Measurements from ENCODE around the gene AASDH.

The AASDH gene

DNA sequence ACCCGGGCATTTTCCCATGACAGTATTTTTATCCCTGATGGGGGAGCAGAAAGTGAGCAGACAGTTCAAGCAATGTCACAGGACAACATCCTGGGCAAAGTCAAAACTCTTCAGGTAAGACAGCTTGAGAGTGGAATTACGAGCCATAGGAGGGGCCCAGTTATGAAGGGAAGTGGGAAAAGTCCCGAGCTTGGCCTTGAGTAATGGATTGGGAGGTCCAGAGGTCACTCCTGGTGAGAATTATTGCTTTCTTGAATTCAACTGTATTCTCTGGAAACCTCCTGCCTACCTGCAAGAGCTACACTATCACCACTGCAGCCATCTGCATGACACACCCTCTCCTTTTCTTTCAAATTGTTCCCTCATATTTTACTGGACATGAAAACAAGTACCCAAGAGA, 89.1 kb downstream of the AASDH start:
- Histone ChIP-seq H3K9me3 (ENCODE audit: insufficient read depth, low read depth, low read length) (no peaks in the 10 kb centered on the region), H3K36me3 (ENCODE audit: insufficient read depth, low read depth, low read length) (no peaks in the 10 kb centered on the region), H3K27ac (ENCODE audit: low read length) (no peak overlapping the region), H3K9ac (ENCODE audit: low read depth, low read length) (no peak overlapping the region), H3K4me3 (ENCODE audit: low read length) (no peak overlapping the region), H3K4me1 (ENCODE audit: insufficient read depth, low read length) (peaks cover 3% of the 10 kb centered on the region; the same call in 1 of the 2 replicates), H3K27me3 (ENCODE audit: insufficient read depth, low read length) (no peaks in the 10 kb centered on the region)

DNA sequence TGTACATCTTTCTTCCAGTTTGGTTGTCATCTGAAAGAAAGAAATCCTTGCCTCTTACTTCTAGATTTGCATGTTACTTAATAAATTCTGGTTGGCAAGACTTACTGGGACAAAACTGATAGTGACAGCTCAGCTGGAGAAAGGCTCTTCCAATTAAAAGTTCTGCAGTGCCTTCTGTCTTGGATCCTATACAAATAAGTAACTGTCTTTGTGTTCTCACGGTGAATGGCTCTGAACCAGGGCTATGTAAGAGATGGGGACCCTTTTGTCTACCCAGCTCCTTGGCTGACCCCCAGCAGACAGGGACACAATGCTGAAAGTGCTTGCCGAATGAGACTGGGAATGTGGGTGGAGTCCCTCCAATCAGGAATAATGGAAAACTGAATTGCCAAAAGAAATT, 89.5 kb downstream of the AASDH start:
- no peaks in the 10 kb centered on the region for H3K27me3 ChIP-seq (ENCODE audit: insufficient read depth, low read length)
- H3K4me1 ChIP-seq (ENCODE audit: insufficient read depth, low read length): peaks cover 3% of the 10 kb centered on the region; the same call in 1 of the 2 replicates
- H3K27ac ChIP-seq (ENCODE audit: low read length): no peak overlapping the region
- H3K36me3 ChIP-seq (ENCODE audit: insufficient read depth, low read depth, low read length): no peaks in the 10 kb centered on the region
- H3K4me3 ChIP-seq (ENCODE audit: low read length): no peak overlapping the region
- H3K9ac ChIP-seq (ENCODE audit: low read depth, low read length): no peak overlapping the region
- H3K9me3 ChIP-seq (ENCODE audit: insufficient read depth, low read depth, low read length): no peaks in the 10 kb centered on the region

GRCh38 chr4:56296526-56296925, 90.8 kb downstream of the AASDH start:
- Histone ChIP-seq H3K4me3 (ENCODE audit: low read length) (no peak overlapping the region), H3K4me1 (ENCODE audit: insufficient read depth, low read length) (peaks cover 3% of the 10 kb centered on the region; the same call in 1 of the 2 replicates), H3K9ac (ENCODE audit: low read depth, low read length) (no peak overlapping the region), H3K9me3 (ENCODE audit: insufficient read depth, low read depth, low read length) (no peaks in the 10 kb centered on the region), H3K27me3 (ENCODE audit: insufficient read depth, low read length) (no peaks in the 10 kb centered on the region), H3K36me3 (ENCODE audit: insufficient read depth, low read depth, low read length) (no peaks in the 10 kb centered on the region), H3K27ac (ENCODE audit: low read length) (no peak overlapping the region)

- H3K4me1 ChIP-seq (ENCODE audit: insufficient read depth, low read length): no peaks in the 10 kb centered on the region; the same call in 1 of the 2 replicates
- H3K9ac ChIP-seq (ENCODE audit: low read depth, low read length): no peak overlapping the region
- H3K27me3 ChIP-seq (ENCODE audit: insufficient read depth, low read length): no peaks in the 10 kb centered on the region
- no peak overlapping the region for H3K4me3 ChIP-seq (ENCODE audit: low read length)
- no peaks in the 10 kb centered on the region for H3K9me3 ChIP-seq (ENCODE audit: insufficient read depth, low read depth, low read length)
- H3K36me3 ChIP-seq (ENCODE audit: insufficient read depth, low read depth, low read length): no peaks in the 10 kb centered on the region
- no peak overlapping the region for H3K27ac ChIP-seq (ENCODE audit: low read length)
These were observed 94.2 kb downstream of the AASDH start for GRCh38 chr4:56293121-56293520.

- no peaks in the 10 kb centered on the region for H3K4me1 ChIP-seq (ENCODE audit: insufficient read depth, low read length)
- no peak overlapping the region for H3K9ac ChIP-seq (ENCODE audit: low read depth, low read length)
- no peaks in the 10 kb centered on the region for H3K9me3 ChIP-seq (ENCODE audit: insufficient read depth, low read depth, low read length)
- no peaks in the 10 kb centered on the region for H3K36me3 ChIP-seq (ENCODE audit: insufficient read depth, low read depth, low read length)
- H3K4me3 ChIP-seq (ENCODE audit: low read length): no peak overlapping the region
- no peak overlapping the region for H3K27ac ChIP-seq (ENCODE audit: low read length)
- H3K27me3 ChIP-seq (ENCODE audit: insufficient read depth, low read length): no peaks in the 10 kb centered on the region
These were observed 97.4 kb downstream of the AASDH start for GRCh38 chr4:56289934-56290333.

DNA sequence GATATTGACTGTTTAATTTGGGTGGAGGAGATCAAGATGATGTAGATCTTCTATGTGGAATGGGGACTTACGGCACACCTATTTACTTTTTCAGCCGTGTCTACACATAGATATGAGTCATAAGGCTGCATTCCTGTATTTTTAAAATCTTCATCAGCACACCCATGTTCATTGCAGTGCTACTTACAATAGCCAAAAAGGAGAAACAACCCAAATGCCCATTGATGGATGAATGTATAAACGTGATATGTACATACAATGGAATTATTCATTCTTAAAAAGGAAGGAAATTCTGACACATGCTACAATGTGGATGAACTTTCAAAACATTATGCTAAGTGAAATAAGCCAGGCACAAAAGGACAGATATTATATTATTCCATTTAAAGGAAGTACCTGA, 98.6 kb downstream of the AASDH start:
- H3K36me3 ChIP-seq (ENCODE audit: insufficient read depth, low read depth, low read length): no peaks in the 10 kb centered on the region
- no peak overlapping the region for H3K4me3 ChIP-seq (ENCODE audit: low read length)
- no peak overlapping the region for H3K27ac ChIP-seq (ENCODE audit: low read length)
- no peaks in the 10 kb centered on the region for H3K9me3 ChIP-seq (ENCODE audit: insufficient read depth, low read depth, low read length)
- no peaks in the 10 kb centered on the region for H3K27me3 ChIP-seq (ENCODE audit: insufficient read depth, low read length)
- no peak overlapping the region for H3K9ac ChIP-seq (ENCODE audit: low read depth, low read length)
- no peaks in the 10 kb centered on the region for H3K4me1 ChIP-seq (ENCODE audit: insufficient read depth, low read length)
